LNCaP clone FGC (cell line): ENCODE measurements around the gene DCAF8.

Experiments
- DNase-seq: peaks from one replicate; pipeline ENCODE4 v3.0.0-alpha.2; 2011; ENCODE audit warnings: low read depth
- H3K4me3 ChIP-seq: 2 replicates; pipeline ENCODE4 v1.5.1; 2011; ENCODE audit warnings: mild to moderate bottlenecking, low read depth, low read length, control low read depth
- TF ChIP-seq, protein P1 (sequence below): IDR thresholded peaks from 2 replicates; pipeline ENCODE4 v1.5.1; 2012; ENCODE audit warnings: mild to moderate bottlenecking; ENCODE audit not compliant: control insufficient read depth, insufficient read depth; ENCODE audit errors: extremely low read depth

Gene DCAF8

DNA sequence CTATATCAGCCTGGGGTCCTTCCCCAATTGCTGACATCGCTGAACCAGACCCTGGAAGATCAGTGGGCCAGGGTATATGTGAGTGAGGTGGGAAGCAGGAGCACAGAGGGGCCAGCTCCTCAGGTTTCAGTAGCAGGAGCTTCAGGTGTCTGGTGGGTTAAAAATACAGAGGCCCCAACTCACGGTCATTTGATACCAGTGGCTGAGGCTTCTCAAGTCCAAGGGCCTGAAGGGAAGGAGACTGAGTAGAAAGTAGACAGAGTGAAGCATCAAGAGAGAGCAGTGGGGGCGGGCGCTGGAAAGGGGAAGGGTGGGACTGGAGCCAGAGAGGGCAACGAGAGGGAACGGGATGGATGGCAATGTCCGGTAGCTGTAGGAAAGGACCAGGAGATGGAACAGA, 74.0 kb downstream of the DCAF8 start:
- DNase-seq, result no peak
- no peak overlapping the region for H3K4me3 ChIP-seq
- TF ChIP-seq, protein P1, sequence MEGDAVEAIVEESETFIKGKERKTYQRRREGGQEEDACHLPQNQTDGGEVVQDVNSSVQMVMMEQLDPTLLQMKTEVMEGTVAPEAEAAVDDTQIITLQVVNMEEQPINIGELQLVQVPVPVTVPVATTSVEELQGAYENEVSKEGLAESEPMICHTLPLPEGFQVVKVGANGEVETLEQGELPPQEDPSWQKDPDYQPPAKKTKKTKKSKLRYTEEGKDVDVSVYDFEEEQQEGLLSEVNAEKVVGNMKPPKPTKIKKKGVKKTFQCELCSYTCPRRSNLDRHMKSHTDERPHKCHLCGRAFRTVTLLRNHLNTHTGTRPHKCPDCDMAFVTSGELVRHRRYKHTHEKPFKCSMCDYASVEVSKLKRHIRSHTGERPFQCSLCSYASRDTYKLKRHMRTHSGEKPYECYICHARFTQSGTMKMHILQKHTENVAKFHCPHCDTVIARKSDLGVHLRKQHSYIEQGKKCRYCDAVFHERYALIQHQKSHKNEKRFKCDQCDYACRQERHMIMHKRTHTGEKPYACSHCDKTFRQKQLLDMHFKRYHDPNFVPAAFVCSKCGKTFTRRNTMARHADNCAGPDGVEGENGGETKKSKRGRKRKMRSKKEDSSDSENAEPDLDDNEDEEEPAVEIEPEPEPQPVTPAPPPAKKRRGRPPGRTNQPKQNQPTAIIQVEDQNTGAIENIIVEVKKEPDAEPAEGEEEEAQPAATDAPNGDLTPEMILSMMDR, result no peak

DNA sequence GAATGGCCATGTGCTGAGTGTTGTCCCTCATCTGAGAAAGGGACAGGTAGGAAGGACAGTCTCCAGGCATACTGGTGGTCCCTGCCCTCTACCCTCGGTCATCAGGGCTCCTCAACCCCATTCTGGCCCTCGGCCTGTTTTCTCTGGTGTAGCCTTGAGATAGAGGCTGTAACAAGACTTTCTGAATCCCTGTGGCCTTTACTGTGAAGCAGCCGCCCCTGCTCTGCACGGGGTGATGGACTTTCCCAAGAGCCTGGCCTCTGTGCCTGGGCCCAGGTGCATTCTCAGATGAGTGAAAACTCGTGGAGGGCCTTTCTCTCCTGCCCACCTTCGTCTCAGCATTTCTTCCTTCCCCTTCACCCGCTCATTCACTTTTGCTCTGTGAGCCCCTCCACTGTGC, 74.9 kb downstream of the DCAF8 start:
- TF ChIP-seq, protein P1, result no peak
- DNase-seq, result no peak
- H3K4me3 ChIP-seq, result no peak overlapping the region

GRCh38 chr1:160186729-160187128, 75.6 kb downstream of the DCAF8 start:
- DNase-seq, result no peak
- H3K4me3 ChIP-seq, result no peak overlapping the region
- TF ChIP-seq, protein P1, result no peak

DNA sequence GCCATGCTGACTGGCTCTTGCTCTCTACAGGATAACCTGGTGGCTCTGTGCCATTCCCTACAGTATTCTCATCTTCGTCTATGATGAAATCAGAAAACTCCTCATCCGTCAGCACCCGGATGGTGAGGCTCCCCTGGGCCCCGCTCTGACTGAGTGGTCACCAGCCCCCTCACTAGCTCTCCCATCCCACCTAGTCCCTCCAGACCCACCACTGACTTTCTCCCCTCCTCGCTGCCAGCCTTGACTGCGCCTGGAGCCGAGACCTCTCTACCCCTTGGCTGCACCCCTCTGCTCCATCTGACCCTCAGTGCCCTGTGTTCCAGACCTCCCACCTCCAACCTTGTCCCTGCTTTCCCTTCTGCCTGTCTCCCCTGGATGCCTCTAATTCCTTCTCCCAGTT, 76.1 kb downstream of the DCAF8 start:
- no peak overlapping the region for H3K4me3 ChIP-seq
- TF ChIP-seq, protein P1, result no peak
- DNase-seq, result no peak

DNA sequence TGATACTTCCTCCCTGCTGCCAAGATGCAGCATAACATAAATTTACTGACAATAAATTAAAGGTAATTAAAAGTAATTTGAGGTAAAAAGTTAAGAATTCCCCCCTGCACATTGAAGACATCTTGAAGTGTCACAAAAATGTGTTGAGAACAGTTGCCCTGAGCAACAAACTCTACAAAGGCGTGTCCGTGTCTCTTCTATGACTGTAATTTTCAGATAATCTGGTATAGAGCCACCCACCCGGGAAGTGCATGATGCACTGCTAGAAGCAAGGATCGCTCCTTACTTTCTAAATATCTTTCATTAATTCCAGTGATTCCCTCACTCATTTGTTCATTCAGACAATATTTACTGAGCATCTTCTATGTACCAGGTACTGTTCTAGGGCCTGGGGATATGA, 83.0 kb downstream of the DCAF8 start:
- TF ChIP-seq, protein P1, result no peak
- DNase-seq, result no peak

GRCh38 chr1:160178731-160179130, 83.6 kb downstream of the DCAF8 start:
- TF ChIP-seq, protein P1, result no peak
- no peak for DNase-seq
- H3K4me3 ChIP-seq, result no peak overlapping the region

More for the DNA sequence above, 83.0 kb downstream of the DCAF8 start:
- no peak overlapping the region for H3K4me3 ChIP-seq

DNA sequence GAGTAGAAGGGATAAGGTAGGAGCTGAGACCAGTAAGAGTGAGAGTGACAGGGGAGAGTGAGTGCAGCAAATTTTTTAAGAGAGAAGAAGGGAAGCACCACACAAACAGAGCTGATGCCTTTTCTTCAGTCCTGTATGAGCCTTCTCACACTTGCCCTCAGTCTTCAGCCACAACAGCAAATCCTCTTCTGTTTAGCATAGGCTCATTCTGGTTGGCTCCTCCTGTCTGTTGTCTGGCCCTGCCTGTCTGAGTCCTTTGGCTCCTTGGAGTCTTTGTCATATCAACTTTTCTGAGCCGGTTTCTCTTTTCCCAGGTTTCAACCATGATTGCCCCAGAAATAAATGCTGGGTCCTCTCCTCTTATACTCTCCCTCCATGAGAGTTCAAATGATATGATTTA, 84.7 kb downstream of the DCAF8 start:
- TF ChIP-seq, protein P1, result no peak
- no peak for DNase-seq

More for the DNA sequence above, 84.7 kb downstream of the DCAF8 start:
- no peak overlapping the region for H3K4me3 ChIP-seq
